Measurements from ENCODE around the gene ARHGAP1. TPM values are rescaled to one million over a fixed set of nuclear protein-coding genes. Genes with fewer than 3 reads are reported as not detected.

The ARHGAP1 gene
- total and polyA plus RNA-seq, 2 of the 13 experiments (the other 11 are each of a cell fraction or from before 2014, with no cell fraction given) = 18.6 to 30.3 TPM

DNA sequence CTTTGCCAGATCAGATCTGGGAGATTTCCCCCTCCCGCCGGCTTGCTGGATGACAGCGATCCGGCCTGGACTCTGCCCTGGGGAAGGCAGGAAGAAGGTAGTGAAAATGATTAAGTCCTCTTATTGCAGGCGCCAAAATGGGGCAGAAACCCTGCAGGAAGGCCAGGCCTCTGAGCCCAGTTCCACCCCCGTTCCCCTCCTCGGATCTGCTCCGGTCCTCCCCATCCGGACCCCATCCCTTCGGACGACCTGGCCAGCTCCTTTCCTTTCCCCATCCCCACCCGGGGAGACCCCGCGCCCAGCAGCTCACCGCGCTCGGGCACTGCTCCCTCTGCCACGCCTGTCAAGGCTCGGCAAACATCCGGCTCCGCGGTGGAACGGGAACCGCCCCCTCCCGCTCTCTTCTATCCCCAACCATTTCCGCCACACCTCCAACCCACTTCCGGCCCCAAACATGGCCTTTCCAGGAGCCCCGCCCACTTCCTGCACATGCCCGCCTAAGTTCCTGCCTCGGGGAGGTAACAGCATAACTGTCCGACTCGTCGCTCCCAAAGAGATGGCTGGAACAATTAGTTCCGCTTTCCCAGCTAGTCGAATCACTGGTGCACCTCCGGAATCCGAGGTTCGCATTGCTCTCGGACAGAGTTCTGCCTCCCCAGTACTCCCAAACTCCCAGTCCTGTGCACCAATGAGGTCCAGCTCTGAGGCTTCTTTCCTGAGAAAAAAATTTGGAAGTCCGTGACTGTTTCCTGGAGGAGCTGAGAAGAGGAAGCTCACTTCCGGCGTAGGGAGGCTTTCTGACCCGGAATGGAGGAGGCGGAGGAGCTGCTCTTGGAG is at the start of gene ARHGAP1, which contains the start of gene ZNF408 (continued):
- TF ChIP-seq, protein P1, sequence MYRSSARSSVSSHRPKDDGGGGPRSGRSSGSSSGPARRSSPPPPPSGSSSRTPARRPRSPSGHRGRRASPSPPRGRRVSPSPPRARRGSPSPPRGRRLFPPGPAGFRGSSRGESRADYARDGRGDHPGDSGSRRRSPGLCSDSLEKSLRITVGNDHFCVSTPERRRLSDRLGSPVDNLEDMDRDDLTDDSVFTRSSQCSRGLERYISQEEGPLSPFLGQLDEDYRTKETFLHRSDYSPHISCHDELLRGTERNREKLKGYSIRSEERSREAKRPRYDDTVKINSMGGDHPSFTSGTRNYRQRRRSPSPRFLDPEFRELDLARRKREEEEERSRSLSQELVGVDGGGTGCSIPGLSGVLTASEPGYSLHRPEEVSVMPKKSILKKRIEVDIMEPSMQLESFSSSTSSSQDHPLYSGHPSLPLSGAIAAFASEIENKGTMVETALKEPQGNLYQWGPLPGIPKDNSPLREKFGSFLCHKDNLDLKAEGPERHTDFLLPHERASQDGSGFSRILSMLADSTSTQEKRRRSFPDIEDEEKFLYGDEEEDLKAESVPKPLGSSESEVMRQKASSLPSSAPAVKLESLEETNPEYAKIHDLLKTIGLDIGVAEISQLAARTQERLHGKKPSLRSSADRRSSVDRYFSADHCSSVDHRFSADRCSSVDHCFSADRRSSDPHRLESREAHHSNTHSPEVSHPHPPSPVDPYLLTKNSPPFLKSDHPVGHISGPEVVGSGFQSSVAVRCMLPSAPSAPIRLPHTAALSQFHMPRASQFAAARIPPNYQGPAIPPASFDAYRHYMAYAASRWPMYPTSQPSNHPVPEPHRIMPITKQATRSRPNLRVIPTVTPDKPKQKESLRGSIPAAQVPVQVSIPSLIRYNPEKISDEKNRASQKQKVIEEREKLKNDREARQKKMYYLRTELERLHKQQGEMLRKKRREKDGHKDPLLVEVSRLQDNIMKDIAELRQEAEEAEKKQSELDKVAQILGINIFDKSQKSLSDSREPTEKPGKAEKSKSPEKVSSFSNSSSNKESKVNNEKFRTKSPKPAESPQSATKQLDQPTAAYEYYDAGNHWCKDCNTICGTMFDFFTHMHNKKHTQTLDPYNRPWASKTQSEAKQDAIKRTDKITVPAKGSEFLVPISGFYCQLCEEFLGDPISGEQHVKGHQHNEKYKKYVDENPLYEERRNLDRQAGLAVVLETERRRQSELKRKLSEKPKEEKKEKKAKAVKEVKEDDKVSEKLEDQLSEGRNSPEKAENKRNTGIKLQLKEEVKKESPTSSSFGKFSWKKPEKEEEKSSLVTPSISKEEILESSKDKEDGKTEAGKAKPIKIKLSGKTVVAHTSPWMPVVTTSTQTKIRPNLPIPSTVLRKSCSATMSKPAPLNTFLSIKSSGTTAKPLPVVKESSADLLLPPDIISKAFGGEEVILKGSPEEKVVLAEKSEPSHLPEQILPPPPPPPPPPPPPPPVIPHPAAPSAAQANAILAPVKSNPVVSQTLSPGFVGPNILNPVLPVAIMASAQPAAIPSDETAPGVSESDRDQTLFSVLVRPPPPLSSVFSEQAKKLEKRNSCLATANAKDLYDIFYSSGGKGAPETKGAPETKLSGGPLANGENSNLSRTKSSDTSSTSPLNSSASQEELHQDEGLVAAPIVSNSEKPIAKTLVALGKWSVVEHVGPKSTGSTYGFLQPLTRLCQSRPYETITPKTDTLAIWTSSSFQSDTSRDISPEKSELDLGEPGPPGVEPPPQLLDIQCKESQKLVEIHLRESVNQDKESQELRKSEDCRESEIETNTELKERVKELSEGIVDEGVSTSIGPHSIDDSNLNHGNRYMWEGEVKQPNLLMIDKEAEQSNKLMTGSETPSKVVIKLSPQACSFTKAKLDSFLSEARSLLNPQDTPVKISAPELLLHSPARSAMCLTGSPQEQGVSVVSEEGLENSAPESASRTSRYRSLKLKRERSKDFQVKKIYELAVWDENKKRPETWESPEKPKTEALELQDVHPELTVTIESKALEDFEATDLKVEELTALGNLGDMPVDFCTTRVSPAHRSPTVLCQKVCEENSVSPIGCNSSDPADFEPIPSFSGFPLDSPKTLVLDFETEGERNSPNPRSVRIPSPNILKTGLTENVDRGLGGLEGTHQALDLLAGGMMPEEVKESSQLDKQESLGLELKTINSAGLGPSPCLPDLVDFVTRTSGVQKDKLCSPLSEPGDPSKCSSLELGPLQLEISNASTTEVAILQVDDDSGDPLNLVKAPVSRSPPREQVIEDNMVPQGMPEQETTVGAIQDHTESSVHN (CRISPR knock-in tag; IDR thresholded peaks at IDR 0.05) = 0 out of 2 replicates have a peak, but pooled peaks have one; percentile 62
- TF ChIP-seq, protein P2, sequence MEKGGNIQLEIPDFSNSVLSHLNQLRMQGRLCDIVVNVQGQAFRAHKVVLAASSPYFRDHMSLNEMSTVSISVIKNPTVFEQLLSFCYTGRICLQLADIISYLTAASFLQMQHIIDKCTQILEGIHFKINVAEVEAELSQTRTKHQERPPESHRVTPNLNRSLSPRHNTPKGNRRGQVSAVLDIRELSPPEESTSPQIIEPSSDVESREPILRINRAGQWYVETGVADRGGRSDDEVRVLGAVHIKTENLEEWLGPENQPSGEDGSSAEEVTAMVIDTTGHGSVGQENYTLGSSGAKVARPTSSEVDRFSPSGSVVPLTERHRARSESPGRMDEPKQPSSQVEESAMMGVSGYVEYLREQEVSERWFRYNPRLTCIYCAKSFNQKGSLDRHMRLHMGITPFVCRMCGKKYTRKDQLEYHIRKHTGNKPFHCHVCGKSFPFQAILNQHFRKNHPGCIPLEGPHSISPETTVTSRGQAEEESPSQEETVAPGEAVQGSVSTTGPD (CRISPR knock-in tag; IDR thresholded peaks at IDR 0.05) = no peak
- TF ChIP-seq, protein P3, sequence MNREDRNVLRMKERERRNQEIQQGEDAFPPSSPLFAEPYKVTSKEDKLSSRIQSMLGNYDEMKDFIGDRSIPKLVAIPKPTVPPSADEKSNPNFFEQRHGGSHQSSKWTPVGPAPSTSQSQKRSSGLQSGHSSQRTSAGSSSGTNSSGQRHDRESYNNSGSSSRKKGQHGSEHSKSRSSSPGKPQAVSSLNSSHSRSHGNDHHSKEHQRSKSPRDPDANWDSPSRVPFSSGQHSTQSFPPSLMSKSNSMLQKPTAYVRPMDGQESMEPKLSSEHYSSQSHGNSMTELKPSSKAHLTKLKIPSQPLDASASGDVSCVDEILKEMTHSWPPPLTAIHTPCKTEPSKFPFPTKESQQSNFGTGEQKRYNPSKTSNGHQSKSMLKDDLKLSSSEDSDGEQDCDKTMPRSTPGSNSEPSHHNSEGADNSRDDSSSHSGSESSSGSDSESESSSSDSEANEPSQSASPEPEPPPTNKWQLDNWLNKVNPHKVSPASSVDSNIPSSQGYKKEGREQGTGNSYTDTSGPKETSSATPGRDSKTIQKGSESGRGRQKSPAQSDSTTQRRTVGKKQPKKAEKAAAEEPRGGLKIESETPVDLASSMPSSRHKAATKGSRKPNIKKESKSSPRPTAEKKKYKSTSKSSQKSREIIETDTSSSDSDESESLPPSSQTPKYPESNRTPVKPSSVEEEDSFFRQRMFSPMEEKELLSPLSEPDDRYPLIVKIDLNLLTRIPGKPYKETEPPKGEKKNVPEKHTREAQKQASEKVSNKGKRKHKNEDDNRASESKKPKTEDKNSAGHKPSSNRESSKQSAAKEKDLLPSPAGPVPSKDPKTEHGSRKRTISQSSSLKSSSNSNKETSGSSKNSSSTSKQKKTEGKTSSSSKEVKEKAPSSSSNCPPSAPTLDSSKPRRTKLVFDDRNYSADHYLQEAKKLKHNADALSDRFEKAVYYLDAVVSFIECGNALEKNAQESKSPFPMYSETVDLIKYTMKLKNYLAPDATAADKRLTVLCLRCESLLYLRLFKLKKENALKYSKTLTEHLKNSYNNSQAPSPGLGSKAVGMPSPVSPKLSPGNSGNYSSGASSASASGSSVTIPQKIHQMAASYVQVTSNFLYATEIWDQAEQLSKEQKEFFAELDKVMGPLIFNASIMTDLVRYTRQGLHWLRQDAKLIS (CRISPR knock-in tag; IDR thresholded peaks at IDR 0.05) = no peak
- TF ChIP-seq ZNF792 (CRISPR knock-in tag; IDR thresholded peaks at IDR 0.05) = peak; percentile 83; the same call in 1 of the 2 replicates
- no peak; the same call in 1 of the 2 replicates for TF ChIP-seq ZNF629 (CRISPR knock-in tag; conservative IDR thresholded peaks at IDR 0.05)
- TF ChIP-seq, protein P4, sequence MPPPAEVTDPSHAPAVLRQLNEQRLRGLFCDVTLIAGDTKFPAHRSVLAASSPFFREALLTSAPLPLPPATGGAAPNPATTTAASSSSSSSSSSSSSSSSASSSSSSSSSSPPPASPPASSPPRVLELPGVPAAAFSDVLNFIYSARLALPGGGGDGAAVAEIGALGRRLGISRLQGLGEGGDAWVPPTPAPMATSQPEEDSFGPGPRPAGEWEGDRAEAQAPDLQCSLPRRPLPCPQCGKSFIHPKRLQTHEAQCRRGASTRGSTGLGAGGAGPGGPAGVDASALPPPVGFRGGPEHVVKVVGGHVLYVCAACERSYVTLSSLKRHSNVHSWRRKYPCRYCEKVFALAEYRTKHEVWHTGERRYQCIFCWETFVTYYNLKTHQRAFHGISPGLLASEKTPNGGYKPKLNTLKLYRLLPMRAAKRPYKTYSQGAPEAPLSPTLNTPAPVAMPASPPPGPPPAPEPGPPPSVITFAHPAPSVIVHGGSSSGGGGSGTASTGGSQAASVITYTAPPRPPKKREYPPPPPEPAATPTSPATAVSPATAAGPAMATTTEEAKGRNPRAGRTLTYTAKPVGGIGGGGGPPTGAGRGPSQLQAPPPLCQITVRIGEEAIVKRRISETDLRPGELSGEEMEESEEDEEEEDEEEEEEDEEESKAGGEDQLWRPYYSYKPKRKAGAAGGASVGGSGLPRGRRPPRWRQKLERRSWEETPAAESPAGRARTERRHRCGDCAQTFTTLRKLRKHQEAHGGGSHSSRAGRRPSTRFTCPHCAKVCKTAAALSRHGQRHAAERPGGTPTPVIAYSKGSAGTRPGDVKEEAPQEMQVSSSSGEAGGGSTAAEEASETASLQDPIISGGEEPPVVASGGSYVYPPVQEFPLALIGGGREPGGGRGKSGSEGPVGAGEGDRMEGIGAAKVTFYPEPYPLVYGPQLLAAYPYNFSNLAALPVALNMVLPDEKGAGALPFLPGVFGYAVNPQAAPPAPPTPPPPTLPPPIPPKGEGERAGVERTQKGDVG (CRISPR knock-in tag; IDR thresholded peaks at IDR 0.05; ENCODE audit: borderline replicate concordance) = peak; percentile 81; the same call in 1 of the 2 replicates
- no peak for TF ChIP-seq SETDB1 (CRISPR knock-in tag; IDR thresholded peaks at IDR 0.05; ENCODE audit: borderline replicate concordance)
- TF ChIP-seq KAT7 (CRISPR knock-in tag; IDR thresholded peaks at IDR 0.05; ENCODE audit: borderline replicate concordance) = peak; percentile 83; the same call in 1 of the 2 replicates
- TF ChIP-seq PHF20 (CRISPR knock-in tag; IDR thresholded peaks at IDR 0.05) = peak; percentile 96

Measured in HepG2 (cell line).